Body of pancreas (tissue), 4 donors: Measurements from ENCODE around the gene RGP1. TPM values are rescaled to one million over a fixed set of nuclear protein-coding genes. Genes with fewer than 3 reads are reported as not detected.

Experiments used
- ATAC-seq: fragments of 150-250 bp; one replicate; pipeline ENCODE4 v1.9.1; 2016
- DNase-seq, 4 donors: peaks; one replicate each; pipeline ENCODE4 v3.0.0-alpha.2; 2019
- H3K27ac ChIP-seq, 4 donors: fragments of 200-600 bp; sonication (generic); 1 replicate in 3 of 4; 2 replicates in 1 of 4; pipeline versions ENCODE4 v1.5.1 to v1.6.1; 2016 to 2019; ENCODE audit warnings: mild to moderate bottlenecking in 1 of 4, mixed read lengths in 1 of 4, moderate library complexity in 1 of 4
- H3K27me3 ChIP-seq, 2 donors: fragments of 200-600 bp; sonication (generic); one replicate each; pipeline ENCODE4 v1.6.0; 2016; ENCODE audit warnings: mild to moderate bottlenecking in 1 of 2
- H3K36me3 ChIP-seq, 2 donors: fragments of 200-600 bp; sonication (generic); replicated peaks in 1 of 2; 2 replicates each; pipeline ENCODE4 v1.5.1; 2016; ENCODE audit warnings: low read depth in 2 of 2; ENCODE audit not compliant: insufficient read depth in 1 of 2
- H3K4me1 ChIP-seq: fragments of 200-600 bp; sonication (generic); one replicate; pipeline ENCODE4 v1.6.0; 2016
- H3K4me3 ChIP-seq, 2 donors: fragments of 200-600 bp; sonication (generic); 1 replicate in 1 of 2; 2 replicates in 1 of 2; pipeline ENCODE4 v1.5.1; 2016 to 2019
- H3K9me3 ChIP-seq, 3 donors: fragments of 200-600 bp; sonication (generic); 1 replicate in 2 of 3; 2 replicates in 1 of 3; pipeline ENCODE4 v1.5.1; 2016
- POLR2A ChIP-seq, 3 donors: fragments of 450-650 bp; IDR thresholded peaks; one replicate each; pipeline ENCODE4 v1.6.1; 2016; ENCODE audit warnings: antibody characterized with exemption in 3 of 3, mild to moderate bottlenecking in 2 of 3
- WGBS, 2 donors: methylation state at CpG; one replicate each; pipeline ENCODE4 v1.1.5; 2017; 5-methylcytosine and 5-hydroxymethylcytosine counted together
- intact Hi-C: fragments of 100-400 bp; cut with DNase I; formaldehyde crosslinking; loops from one replicate; pipeline ENCODE4 v1.15.1; 2023
- total RNA-seq, 2 donors: library from RNA; depleted of rRNA; stranded (reverse); fragments of >200 nt; gene quantifications; one replicate each; pipeline ENCODE4 v1.1.0, GENCODE V29; 2016
- TF ChIP-seq, protein P1 (sequence below), 7 experiments: fragments of 450-650 bp in 4 of 7; fragments of 200-600 bp in 3 of 7; sonication (generic) in 3 of 7; IDR thresholded peaks; one replicate each; pipeline ENCODE4 v1.5.1; 2016 to 2019; ENCODE audit warnings: antibody characterized with exemption in 7 of 7

RGP1 gene, protein sequence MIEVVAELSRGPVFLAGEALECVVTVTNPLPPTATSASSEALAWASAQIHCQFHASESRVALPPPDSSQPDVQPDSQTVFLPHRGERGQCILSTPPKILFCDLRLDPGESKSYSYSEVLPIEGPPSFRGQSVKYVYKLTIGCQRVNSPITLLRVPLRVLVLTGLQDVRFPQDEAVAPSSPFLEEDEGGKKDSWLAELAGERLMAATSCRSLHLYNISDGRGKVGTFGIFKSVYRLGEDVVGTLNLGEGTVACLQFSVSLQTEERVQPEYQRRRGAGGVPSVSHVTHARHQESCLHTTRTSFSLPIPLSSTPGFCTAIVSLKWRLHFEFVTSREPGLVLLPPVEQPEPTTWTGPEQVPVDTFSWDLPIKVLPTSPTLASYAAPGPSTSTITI
- 10 to 100 TPM; 15.3 to 18.1 TPM for total RNA-seq

- intact Hi-C loops: no loop called here
- TF ChIP-seq, protein P1, sequence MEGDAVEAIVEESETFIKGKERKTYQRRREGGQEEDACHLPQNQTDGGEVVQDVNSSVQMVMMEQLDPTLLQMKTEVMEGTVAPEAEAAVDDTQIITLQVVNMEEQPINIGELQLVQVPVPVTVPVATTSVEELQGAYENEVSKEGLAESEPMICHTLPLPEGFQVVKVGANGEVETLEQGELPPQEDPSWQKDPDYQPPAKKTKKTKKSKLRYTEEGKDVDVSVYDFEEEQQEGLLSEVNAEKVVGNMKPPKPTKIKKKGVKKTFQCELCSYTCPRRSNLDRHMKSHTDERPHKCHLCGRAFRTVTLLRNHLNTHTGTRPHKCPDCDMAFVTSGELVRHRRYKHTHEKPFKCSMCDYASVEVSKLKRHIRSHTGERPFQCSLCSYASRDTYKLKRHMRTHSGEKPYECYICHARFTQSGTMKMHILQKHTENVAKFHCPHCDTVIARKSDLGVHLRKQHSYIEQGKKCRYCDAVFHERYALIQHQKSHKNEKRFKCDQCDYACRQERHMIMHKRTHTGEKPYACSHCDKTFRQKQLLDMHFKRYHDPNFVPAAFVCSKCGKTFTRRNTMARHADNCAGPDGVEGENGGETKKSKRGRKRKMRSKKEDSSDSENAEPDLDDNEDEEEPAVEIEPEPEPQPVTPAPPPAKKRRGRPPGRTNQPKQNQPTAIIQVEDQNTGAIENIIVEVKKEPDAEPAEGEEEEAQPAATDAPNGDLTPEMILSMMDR (IDR thresholded peaks at IDR 0.05): peak in 1 of 7 experiments; percentile 1
- peak; percentile 66 to 74 (median 66) for TF ChIP-seq POLR2A (IDR thresholded peaks at IDR 0.05)
- Histone ChIP-seq H3K36me3 (peaks cover 0 to 15% of the 10 kb centered on the region in 2 donors), H3K27ac (peak within 1 kb of the TSS; percentile 79 to 90 (median 86)), H3K9me3 (no peaks in the 10 kb centered on the region), H3K4me1 (peaks cover 39% of the 10 kb centered on the region), H3K27me3 (no peaks in the 10 kb centered on the region), H3K4me3 (peak within 1 kb of the TSS; percentile 88 to 90)
- ATAC-seq (peak; percentile 95), DNase-seq (peak; percentile 82 to 86 (median 84))
- WGBS, 2 donors: 0 to 1% methylated on average over 3 to 66 of the region's 69 CpGs
Measured at GRCh38 chr9:35748858-35749514, at the start of gene RGP1, which contains the start of gene GBA2. Gene RGP1, plus strand, starts transcription at chr9:35749287. Its CDS starts 469 bp downstream, at chr9:35749756. Gene GBA2, minus strand, starts transcription at chr9:35749228. Its CDS starts 524 bp downstream, at chr9:35748704.

- 53 to 59% methylated on average over 11 of the region's 11 CpGs for WGBS, 2 donors
- peaks cover 25% of the 10 kb centered on the region for H3K4me1 ChIP-seq
Measured at GRCh38 chr9:35700031-35700430, 49.1 kb upstream of the RGP1 start.

GRCh38 chr9:35700942-35701341 is 48.1 kb upstream of the RGP1 start:
- Histone ChIP-seq H3K36me3 (peaks cover 40 to 70% of the 10 kb centered on the region in 2 donors), H3K27ac (no peak overlapping the region), H3K4me1 (peaks cover 16% of the 10 kb centered on the region), H3K27me3 (no peaks in the 10 kb centered on the region), H3K4me3 (no peak overlapping the region), H3K9me3 (no peaks in the 10 kb centered on the region)
- no peak for DNase-seq
- no peak for TF ChIP-seq POLR2A (IDR thresholded peaks at IDR 0.05)
- TF ChIP-seq, protein P1 (IDR thresholded peaks at IDR 0.05): no peak
- intact Hi-C loops: no loop called here
- ATAC-seq: no peak

More at GRCh38 chr9:35700031-35700430, 49.1 kb upstream of the RGP1 start:
- peak overlapping the region in 1 of 4 donors; percentile 16 for H3K27ac ChIP-seq
- H3K27me3 ChIP-seq: no peaks in the 10 kb centered on the region
- no peak overlapping the region for H3K4me3 ChIP-seq
- no peaks in the 10 kb centered on the region for H3K9me3 ChIP-seq
- TF ChIP-seq POLR2A (IDR thresholded peaks at IDR 0.05): no peak
- TF ChIP-seq, protein P1 (IDR thresholded peaks at IDR 0.05): no peak
- peaks cover 40 to 61% of the 10 kb centered on the region in 2 donors for H3K36me3 ChIP-seq
- DNase-seq: peak in 2 of 4 donors; percentile 34 to 65
- intact Hi-C loops: no loop called here
- ATAC-seq: no peak

- ATAC-seq: no peak
- intact Hi-C loops: no loop called here
Measured at GRCh38 chr9:35702696-35703095, 46.4 kb upstream of the RGP1 start.

More at GRCh38 chr9:35702696-35703095, 46.4 kb upstream of the RGP1 start:
- TF ChIP-seq, protein P1 (IDR thresholded peaks at IDR 0.05): no peak
- TF ChIP-seq POLR2A (IDR thresholded peaks at IDR 0.05): no peak
- no peak overlapping the region for H3K4me3 ChIP-seq
- DNase-seq: no peak
- H3K27ac ChIP-seq: no peak overlapping the region
- H3K4me1 ChIP-seq: no peaks in the 10 kb centered on the region
- H3K27me3 ChIP-seq: no peaks in the 10 kb centered on the region
- peaks cover 50 to 84% of the 10 kb centered on the region in 2 donors for H3K36me3 ChIP-seq
- H3K9me3 ChIP-seq: no peaks in the 10 kb centered on the region
- WGBS, 2 donors: 94 to 96% methylated on average over 7 of the region's 7 CpGs
